Measurements from ENCODE around the gene STK10. TPM values are rescaled to one million over a fixed set of nuclear protein-coding genes. Genes with fewer than 3 reads are reported as not detected.
"Not testable (repeated sequence)": the region's sequence is repeated elsewhere in the genome, so short reads cannot be mapped to it uniquely, and the experiment has no call there.

STK10 gene
- total RNA-seq, 4 donors from 2014 or later, result 3.3 to 24.6 (median 13.4) TPM

GRCh38 chr5:172160506-172160905 is 27.5 kb downstream of the STK10 start:
- Histone ChIP-seq H3K4me3 (no peak overlapping the region), H3K27ac (no peak overlapping the region), H3K36me3 (no peaks in the 10 kb centered on the region), H3K4me1 (no peaks in the 10 kb centered on the region), H3K9me3 (no peaks in the 10 kb centered on the region), H3K27me3 (no peaks in the 10 kb centered on the region)
- no peak for DNase-seq
- TF ChIP-seq, protein P1, sequence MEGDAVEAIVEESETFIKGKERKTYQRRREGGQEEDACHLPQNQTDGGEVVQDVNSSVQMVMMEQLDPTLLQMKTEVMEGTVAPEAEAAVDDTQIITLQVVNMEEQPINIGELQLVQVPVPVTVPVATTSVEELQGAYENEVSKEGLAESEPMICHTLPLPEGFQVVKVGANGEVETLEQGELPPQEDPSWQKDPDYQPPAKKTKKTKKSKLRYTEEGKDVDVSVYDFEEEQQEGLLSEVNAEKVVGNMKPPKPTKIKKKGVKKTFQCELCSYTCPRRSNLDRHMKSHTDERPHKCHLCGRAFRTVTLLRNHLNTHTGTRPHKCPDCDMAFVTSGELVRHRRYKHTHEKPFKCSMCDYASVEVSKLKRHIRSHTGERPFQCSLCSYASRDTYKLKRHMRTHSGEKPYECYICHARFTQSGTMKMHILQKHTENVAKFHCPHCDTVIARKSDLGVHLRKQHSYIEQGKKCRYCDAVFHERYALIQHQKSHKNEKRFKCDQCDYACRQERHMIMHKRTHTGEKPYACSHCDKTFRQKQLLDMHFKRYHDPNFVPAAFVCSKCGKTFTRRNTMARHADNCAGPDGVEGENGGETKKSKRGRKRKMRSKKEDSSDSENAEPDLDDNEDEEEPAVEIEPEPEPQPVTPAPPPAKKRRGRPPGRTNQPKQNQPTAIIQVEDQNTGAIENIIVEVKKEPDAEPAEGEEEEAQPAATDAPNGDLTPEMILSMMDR (IDR thresholded peaks at IDR 0.05), result no peak
- no peak for TF ChIP-seq POLR2A (IDR thresholded peaks at IDR 0.05)
- intact Hi-C loops (cut with DNase I; ENCODE audit: low total_unique reads), result no loop called here

- intact Hi-C loops (cut with DNase I; ENCODE audit: low total_unique reads), result no loop called here
- H3K27me3 ChIP-seq, result no peaks in the 10 kb centered on the region
- no peak for DNase-seq
- H3K27ac ChIP-seq, result no peak overlapping the region
- no peaks in the 10 kb centered on the region for H3K9me3 ChIP-seq
- H3K4me1 ChIP-seq, result no peaks in the 10 kb centered on the region
- no peak overlapping the region for H3K4me3 ChIP-seq
- TF ChIP-seq POLR2A (IDR thresholded peaks at IDR 0.05), result no peak
- TF ChIP-seq, protein P1 (IDR thresholded peaks at IDR 0.05), result no peak
- H3K36me3 ChIP-seq, result no peaks in the 10 kb centered on the region
Observed at GRCh38 chr5:172159016-172159415, 29.0 kb downstream of the STK10 start.

- H3K36me3 ChIP-seq, result no peaks in the 10 kb centered on the region
- no peak overlapping the region for H3K4me3 ChIP-seq
- no peak for TF ChIP-seq POLR2A (IDR thresholded peaks at IDR 0.05)
- TF ChIP-seq, protein P1 (IDR thresholded peaks at IDR 0.05), result no peak
- no peaks in the 10 kb centered on the region for H3K9me3 ChIP-seq
- H3K27me3 ChIP-seq, result no peaks in the 10 kb centered on the region
- intact Hi-C loops (cut with DNase I; ENCODE audit: low total_unique reads), result no loop called here
- H3K4me1 ChIP-seq, result no peaks in the 10 kb centered on the region
- peak in 1 of 2 donors; percentile 60 for DNase-seq
- H3K27ac ChIP-seq, result no peak overlapping the region
Observed at GRCh38 chr5:172156541-172156994, 31.5 kb downstream of the STK10 start.

- H3K4me3 ChIP-seq; H3K27me3 ChIP-seq; H3K27ac ChIP-seq; H3K9me3 ChIP-seq; H3K4me1 ChIP-seq; H3K36me3 ChIP-seq; DNase-seq; intact Hi-C loops (cut with DNase I; ENCODE audit: low total_unique reads): not testable (repeated sequence)
Observed at GRCh38 chr5:172155101-172155500, 32.9 kb downstream of the STK10 start.

GRCh38 chr5:172153695-172154094 is 34.3 kb downstream of the STK10 start:
- intact Hi-C loops (cut with DNase I; ENCODE audit: low total_unique reads), result no loop called here
- no peaks in the 10 kb centered on the region for H3K27me3 ChIP-seq
- TF ChIP-seq, protein P1 (IDR thresholded peaks at IDR 0.05), result no peak
- TF ChIP-seq POLR2A (IDR thresholded peaks at IDR 0.05), result no peak
- no peak overlapping the region for H3K4me3 ChIP-seq
- H3K36me3 ChIP-seq, result no peaks in the 10 kb centered on the region
- no peaks in the 10 kb centered on the region for H3K4me1 ChIP-seq
- H3K9me3 ChIP-seq, result no peaks in the 10 kb centered on the region
- no peak overlapping the region for H3K27ac ChIP-seq
- no peak for DNase-seq

DNA sequence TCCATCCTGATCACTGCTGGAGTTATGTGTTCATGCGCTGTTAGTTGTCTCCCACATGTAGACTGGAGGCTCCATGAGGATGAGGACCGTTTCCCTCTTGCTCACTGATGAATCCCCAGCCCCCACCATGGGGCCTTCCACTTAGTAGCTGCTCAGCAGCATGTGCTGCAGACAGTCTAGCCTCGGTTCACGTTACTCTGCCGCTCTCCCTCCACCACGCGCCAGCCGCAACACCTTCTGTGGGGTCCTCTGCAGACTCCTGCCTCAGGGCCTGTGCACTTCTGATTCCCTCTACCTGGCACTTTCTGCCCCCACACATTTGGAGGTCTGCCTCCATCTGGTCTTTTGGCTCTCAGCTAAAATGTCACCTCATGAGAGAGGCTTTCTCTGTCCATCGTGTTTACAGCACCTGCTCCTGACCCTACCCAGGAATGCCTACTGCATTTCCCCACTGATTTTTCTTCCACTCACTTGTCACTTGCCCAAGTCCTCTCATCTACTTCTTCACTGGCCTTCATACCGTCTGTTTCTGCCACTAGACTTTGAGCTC is 36.3 kb downstream of the STK10 start:
- TF ChIP-seq POLR2A (IDR thresholded peaks at IDR 0.05), result no peak
- TF ChIP-seq, protein P1 (IDR thresholded peaks at IDR 0.05), result no peak
- Histone ChIP-seq H3K27me3 (no peaks in the 10 kb centered on the region), H3K9me3 (no peaks in the 10 kb centered on the region), H3K4me1 (no peaks in the 10 kb centered on the region), H3K4me3 (no peak overlapping the region), H3K36me3 (no peaks in the 10 kb centered on the region), H3K27ac (no peak overlapping the region)
- DNase-seq, result no peak
- intact Hi-C loops (cut with DNase I; ENCODE audit: low total_unique reads), result no loop called here
